HepG2 (cell line): ENCODE measurements around the gene VWA3A. TPM values are rescaled to one million over a fixed set of nuclear protein-coding genes. Genes with fewer than 3 reads are reported as not detected.

Experiments used
- ATAC-seq: fragments of 200-7000 bp; cut with Tn5 transposase; 3 replicates; pipeline ENCODE4 v1.9.1; 2020; ENCODE audit warnings: mild to moderate bottlenecking, moderate library complexity
- BruUV-seq: library from RNA; stranded (reverse); fragments of 400-500 nt; replicated peaks from 2 replicates; lab custom pipeline; 2021; lab: Mats Ljungman, UMichigan
- CTCF ChIA-PET: fragments of 300-600 bp; formaldehyde crosslinking; extraction: SDS; loops from one replicate; lab custom pipeline; 2021; ENCODE audit warnings: low total read pairs, inconsistent platforms, low intra/inter-chr PET ratio; lab: Yijun Ruan, JAX
- POLR2A ChIA-PET: fragments of 350-600 bp; sonication (Branson Sonifier 250); formaldehyde crosslinking; loops from one replicate; lab custom pipeline; 2020; ENCODE audit warnings: antibody characterized with exemption, inconsistent platforms; lab: Yijun Ruan, JAX
- DNase-seq: peaks from one replicate; pipeline ENCODE4 v3.0.0-alpha.2; 2015; ENCODE audit warnings: low spot score
- FAIRE-seq: peaks from 3 replicates; lab custom pipeline; 2011; peaks lifted over from hg19 to GRCh38; lab: Jason Lieb, UNC
- H2AFZ ChIP-seq: one replicate; pipeline ENCODE4 v1.6.1; 2011; ENCODE audit warnings: low read length, inconsistent platforms
- H3K27ac ChIP-seq: fragments of 300-600 bp; 3 replicates; pipeline ENCODE4 v1.8.0; 2011; ENCODE audit warnings: mixed run types, mild to moderate bottlenecking, mixed read lengths, low read length, inconsistent platforms; ENCODE audit not compliant: insufficient read depth; ENCODE audit errors: extremely low read length
- H3K27me3 ChIP-seq, 2 experiments: fragments of 200-600 bp in 1 of 2; 2 replicates in 1 of 2; 3 replicates in 1 of 2; pipeline versions ENCODE4 v1.6.0 to v1.8.0; 2011; ENCODE audit warnings: low read length in 2 of 2, mild to moderate bottlenecking in 2 of 2, moderate library complexity in 2 of 2, inconsistent platforms in 1 of 2; ENCODE audit not compliant: insufficient read depth in 2 of 2, control insufficient read depth in 1 of 2
- H3K36me3 ChIP-seq, 2 experiments: fragments of 200-600 bp in 1 of 2; replicated peaks in 1 of 2; 2 replicates in 1 of 2; 3 replicates in 1 of 2; pipeline versions ENCODE4 v1.5.1 to v1.8.0; 2011; ENCODE audit warnings: low read length in 2 of 2, inconsistent platforms in 1 of 2; ENCODE audit not compliant: insufficient read depth in 2 of 2, control insufficient read depth in 1 of 2
- H3K4me1 ChIP-seq: 2 replicates; pipeline ENCODE4 v1.5.1; 2012; ENCODE audit warnings: low read length, inconsistent platforms; ENCODE audit not compliant: insufficient read depth
- H3K4me2 ChIP-seq: 2 replicates; pipeline ENCODE4 v1.6.0; 2011; ENCODE audit warnings: low read depth, low read length, inconsistent platforms
- H3K4me3 ChIP-seq, 3 experiments: fragments of 200-600 bp in 1 of 3; sonication (generic), shearing (Covaris generic) in 1 of 3; replicated peaks in 1 of 3; 2 replicates each; pipeline ENCODE4 v1.5.1; 2011 to 2016; ENCODE audit warnings: low read length in 3 of 3, inconsistent platforms in 2 of 3, low read depth in 2 of 3, mild to moderate bottlenecking in 2 of 3, control low read depth in 1 of 3, mixed read lengths in 1 of 3; ENCODE audit not compliant: insufficient read depth in 1 of 3
- H3K79me2 ChIP-seq: one replicate; pipeline ENCODE4 v1.6.1; 2011; ENCODE audit warnings: low read length, inconsistent platforms; ENCODE audit not compliant: insufficient read depth
- H3K9ac ChIP-seq: 2 replicates; pipeline ENCODE4 v1.6.0; 2011; ENCODE audit warnings: mild to moderate bottlenecking, low read depth, low read length, inconsistent platforms; ENCODE audit not compliant: insufficient read depth
- H3K9me3 ChIP-seq: 2 replicates; pipeline ENCODE4 v1.5.1; 2012; ENCODE audit warnings: mild to moderate bottlenecking, low read length
- H4K20me1 ChIP-seq: 2 replicates; pipeline ENCODE4 v1.6.0; 2011; ENCODE audit warnings: inconsistent platforms, mild to moderate bottlenecking, low read length, moderate library complexity; ENCODE audit not compliant: insufficient read depth
- KIAA2018 ChIP-seq: sonication (generic); formaldehyde crosslinking; IDR thresholded peaks from 2 replicates; pipeline ENCODE4 v1.5.0; 2020; ENCODE audit warnings: mild to moderate bottlenecking, missing genetic modification reagents, borderline replicate concordance
- MTERF4 ChIP-seq: sonication (generic); formaldehyde crosslinking; IDR thresholded peaks from 2 replicates; pipeline ENCODE4 v1.8.0; 2023; ENCODE audit warnings: mild to moderate bottlenecking, missing genetic modification reagents
- NFE2 ChIP-seq: sonication (generic); formaldehyde crosslinking; IDR thresholded peaks from 2 replicates; pipeline ENCODE4 v1.4.0; 2020; ENCODE audit warnings: missing genetic modification reagents
- NFE2L2 ChIP-seq: fragments of 150-350 bp; IDR thresholded peaks from 2 replicates; pipeline ENCODE4 v1.6.1; 2014; ENCODE audit warnings: low read length
- NONO ChIP-seq, 2 experiments: fragments of 450-650 bp in 1 of 2; sonication (generic) in 1 of 2; formaldehyde crosslinking in 1 of 2; IDR thresholded peaks in 1 of 2; conservative IDR thresholded peaks in 1 of 2; 2 replicates each; pipeline versions ENCODE4 v1.6.1 to v1.8.0; 2017 to 2022; ENCODE audit warnings: mild to moderate bottlenecking in 1 of 2, missing genetic modification reagents in 1 of 2, moderate library complexity in 1 of 2
- SMC3 ChIP-seq: IDR thresholded peaks from 2 replicates; pipeline ENCODE4 v1.6.1; 2011; ENCODE audit warnings: low read length, improper control_type of control experiment
- TRIM24 ChIP-seq: sonication (generic); formaldehyde crosslinking; IDR thresholded peaks from 2 replicates; pipeline ENCODE4 v1.8.0; 2022; ENCODE audit warnings: mild to moderate bottlenecking, missing genetic modification reagents
- ZBTB26 ChIP-seq: IDR thresholded peaks from 2 replicates; pipeline ENCODE4 v1.6.1; 2016; ENCODE audit warnings: missing compliant biosample characterization, missing genetic modification reagents, borderline replicate concordance
- ZKSCAN8 ChIP-seq: IDR thresholded peaks from 2 replicates; pipeline ENCODE4 v1.6.1; 2016; ENCODE audit warnings: borderline replicate concordance, missing genetic modification reagents, missing compliant biosample characterization
- ZNF33B ChIP-seq: sonication (generic); formaldehyde crosslinking; IDR thresholded peaks from 2 replicates; pipeline ENCODE4 v1.5.1; 2020; ENCODE audit warnings: mild to moderate bottlenecking, missing genetic modification reagents
- ZNF567 ChIP-seq: sonication (generic); formaldehyde crosslinking; IDR thresholded peaks from 2 replicates; pipeline ENCODE4 v1.8.1; 2023; ENCODE audit warnings: mild to moderate bottlenecking, missing genetic modification reagents, borderline replicate concordance
- WGBS: methylation state at CpG from one replicate; pipeline ENCODE4 v1.1.6; 2017; ENCODE audit warnings: low lambda C conversion rate; 5-methylcytosine and 5-hydroxymethylcytosine counted together
- in situ Hi-C: cut with HindIII; loops from 2 replicates; pipeline ENCODE4 v1.10.0; 2017; ENCODE audit warnings: low pct_unique_long_range_greater_than_20kb; ENCODE audit not compliant: extremely low pct_ligation_motif_present
- intact Hi-C: fragments of 100-400 bp; cut with micrococcal nuclease; formaldehyde crosslinking; loops from one replicate; pipeline ENCODE4 v1.10.0; 2022; ENCODE audit not compliant: unreplicated experiment
- polyA plus RNA-seq, 8 experiments: library from polyadenylated mRNA; depleted of rRNA in 3 of 8; stranded (reverse) in 7 of 8; unstranded in 1 of 8; fragments of >200 nt; fragmentation: Illumina TruSeq in 4 of 8; extraction: Trizol in 4 of 8; gene quantifications; 2 replicates each; pipeline versions ENCODE4 v1.2.1 to v1.2.3, GENCODE V29; 2011 to 2016; ENCODE audit warnings: low read depth in 4 of 8, missing spikeins in 1 of 8, mixed read lengths in 1 of 8; ENCODE audit not compliant: insufficient read depth in 1 of 8
- total RNA-seq, 5 experiments: library from RNA; depleted of rRNA; stranded (reverse); fragments of >200 nt; fragmentation: Illumina TruSeq; extraction: Trizol; gene quantifications; 2 replicates each; pipeline ENCODE4 v1.2.3, GENCODE V29; 2016; ENCODE audit warnings: low read depth in 1 of 5

Gene VWA3A
- total and polyA plus RNA-seq, 2 of the 13 experiments (the other 11 are each of a cell fraction or from before 2014, with no cell fraction given), result 0.03 to 0.07 TPM

- 43% methylated on average over 8 of the region's 8 CpGs for WGBS
- H3K27ac ChIP-seq, result no peak overlapping the region
- peak overlapping the region; percentile 99 for H3K4me2 ChIP-seq
- no peaks in the 10 kb centered on the region for H3K9me3 ChIP-seq
- no TSS peak for BruUV-seq
- CTCF ChIA-PET, result interaction anchor here (0.6 to 2.8 kb wide), 5 partner anchors 90 to 187 kb away, joined by 3 to 33 read pairs (median 4); partner anchors contain the start of genes PDZD9 and POLR3E
- POLR2A ChIA-PET, result interaction anchor here (1.0 to 7.3 kb wide), 7 partner anchors 110 to 237 kb away, joined by 3 to 68 read pairs (median 5); partner anchors contain the start of genes MOSMO, POLR3E and UQCRC2
- H3K4me1 ChIP-seq, result peaks cover 49% of the 10 kb centered on the region
- H4K20me1 ChIP-seq, result no peaks in the 10 kb centered on the region
- H3K27me3 ChIP-seq, result no peaks in the 10 kb centered on the region; a peak in 2 of 5 replicates
- FAIRE-seq, result peak; percentile 95
- H3K9ac ChIP-seq, result peak overlapping the region; percentile 74
- intact Hi-C loops (loop anchor here (1.0 kb wide), 4 partner anchors 90 to 238 kb away; partner anchors contain the start of gene PDZD9), in situ Hi-C loops (loop anchor here (5.0 kb wide), 2 partner anchors 67 to 192 kb away; no protein-coding TSS in a partner anchor)
- no peak overlapping the region for H2AFZ ChIP-seq
- DNase-seq, result peak; percentile 85
- no peaks in the 10 kb centered on the region; a peak in 1 of 5 replicates for H3K36me3 ChIP-seq
- peak overlapping the region; percentile 78 to 96 (median 90); a peak in 5 of 6 replicates for H3K4me3 ChIP-seq
- no peaks in the 10 kb centered on the region for H3K79me2 ChIP-seq
- peak; percentile 3; the same call in 1 of the 3 replicates for ATAC-seq
- TF ChIP-seq MTERF4 (CRISPR knock-in tag) (no peak), TRIM24 (no peak), ZBTB26 (CRISPR knock-in tag) (no peak), ZNF33B (CRISPR knock-in tag) (no peak), ZKSCAN8 (0 out of 2 replicates have a peak, but pooled peaks have one; percentile 31), NONO (IDR thresholded peaks at IDR 0.05) (no peak), NONO (CRISPR knock-in tag; conservative IDR thresholded peaks at IDR 0.05) (no peak), SMC3 (peak; percentile 97), NFE2L2 (no peak), NFE2 (no peak), KIAA2018 (0 out of 2 replicates have a peak, but pooled peaks have one; percentile 70), ZNF567 (CRISPR knock-in tag) (0 out of 2 replicates have a peak, but pooled peaks have one; percentile 16)
Measured at GRCh38 chr16:22188595-22189442, 96.5 kb downstream of the VWA3A start.
